Measurements from ENCODE around the gene ATG101.

DNA sequence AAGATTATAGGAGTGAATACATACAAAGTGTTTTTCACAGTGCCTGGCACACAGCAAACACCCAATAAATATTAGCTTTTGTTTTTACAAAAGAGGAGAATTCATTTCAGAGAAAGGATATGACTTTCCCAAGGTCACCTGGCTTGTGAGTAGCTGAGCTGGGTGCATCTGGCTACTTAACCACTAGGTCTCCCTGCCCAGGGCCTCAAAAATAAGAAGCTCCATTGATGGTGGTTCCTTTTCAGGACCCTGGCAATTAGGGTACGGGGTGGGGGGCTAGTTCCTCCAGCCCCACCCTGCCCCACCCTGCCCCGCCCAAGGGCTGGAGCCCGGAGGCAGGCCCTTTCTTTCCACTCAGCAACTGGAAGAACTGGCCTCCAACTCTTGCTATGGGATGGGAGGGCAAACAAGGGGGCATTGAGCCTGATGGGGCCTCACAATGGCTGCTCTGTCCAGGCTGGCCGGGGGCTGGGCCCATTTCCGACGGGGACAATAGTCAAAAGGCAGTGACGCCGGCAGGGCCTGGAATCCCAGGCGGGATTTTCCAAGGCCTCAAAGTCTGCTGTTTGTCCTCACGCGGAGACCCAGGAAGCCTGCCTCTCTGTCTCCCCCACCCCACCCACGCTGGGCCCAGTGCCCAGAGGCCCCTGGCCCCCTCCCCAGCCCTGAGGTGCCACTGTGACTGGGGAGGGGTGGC, 8.2 kb upstream of the ATG101 start:
- TF ChIP-seq, protein P1, sequence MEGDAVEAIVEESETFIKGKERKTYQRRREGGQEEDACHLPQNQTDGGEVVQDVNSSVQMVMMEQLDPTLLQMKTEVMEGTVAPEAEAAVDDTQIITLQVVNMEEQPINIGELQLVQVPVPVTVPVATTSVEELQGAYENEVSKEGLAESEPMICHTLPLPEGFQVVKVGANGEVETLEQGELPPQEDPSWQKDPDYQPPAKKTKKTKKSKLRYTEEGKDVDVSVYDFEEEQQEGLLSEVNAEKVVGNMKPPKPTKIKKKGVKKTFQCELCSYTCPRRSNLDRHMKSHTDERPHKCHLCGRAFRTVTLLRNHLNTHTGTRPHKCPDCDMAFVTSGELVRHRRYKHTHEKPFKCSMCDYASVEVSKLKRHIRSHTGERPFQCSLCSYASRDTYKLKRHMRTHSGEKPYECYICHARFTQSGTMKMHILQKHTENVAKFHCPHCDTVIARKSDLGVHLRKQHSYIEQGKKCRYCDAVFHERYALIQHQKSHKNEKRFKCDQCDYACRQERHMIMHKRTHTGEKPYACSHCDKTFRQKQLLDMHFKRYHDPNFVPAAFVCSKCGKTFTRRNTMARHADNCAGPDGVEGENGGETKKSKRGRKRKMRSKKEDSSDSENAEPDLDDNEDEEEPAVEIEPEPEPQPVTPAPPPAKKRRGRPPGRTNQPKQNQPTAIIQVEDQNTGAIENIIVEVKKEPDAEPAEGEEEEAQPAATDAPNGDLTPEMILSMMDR (IDR thresholded peaks at IDR 0.05 in 4 of 5, conservative IDR thresholded peaks at IDR 0.05 in 1 of 5), result no peak
- TF ChIP-seq POLR2A (IDR thresholded peaks at IDR 0.05), result no peak
